H4 (cell line): Measurements from ENCODE around the gene SLC25A15. TPM values are rescaled to one million over a fixed set of nuclear protein-coding genes. Genes with fewer than 3 reads are reported as not detected.
A peak's percentile ranks its signal among the peaks of the same experiment; 100 is the strongest.

Experiments
- DNase-seq: peaks from one replicate; pipeline ENCODE4 v3.0.0-alpha.2; 2015; ENCODE audit warnings: low spot score
- total RNA-seq: library from RNA; depleted of rRNA; stranded (reverse); fragments of >200 nt; shearing (Covaris generic); gene quantifications from 2 replicates; pipeline ENCODE4 v1.2.3, GENCODE V29; 2014; rRNA removed

SLC25A15 gene
- total RNA-seq, result 13.7 and 16.5 TPM in 2 replicates

GRCh38 chr13:40789275-40790153 is at the start of gene SLC25A15:
SLC25A15 (plus strand) TSS chr13:40789611; CDS start chr13:40793227, 3,616 bp downstream.
- DNase-seq, result peak; percentile 59

DNA sequence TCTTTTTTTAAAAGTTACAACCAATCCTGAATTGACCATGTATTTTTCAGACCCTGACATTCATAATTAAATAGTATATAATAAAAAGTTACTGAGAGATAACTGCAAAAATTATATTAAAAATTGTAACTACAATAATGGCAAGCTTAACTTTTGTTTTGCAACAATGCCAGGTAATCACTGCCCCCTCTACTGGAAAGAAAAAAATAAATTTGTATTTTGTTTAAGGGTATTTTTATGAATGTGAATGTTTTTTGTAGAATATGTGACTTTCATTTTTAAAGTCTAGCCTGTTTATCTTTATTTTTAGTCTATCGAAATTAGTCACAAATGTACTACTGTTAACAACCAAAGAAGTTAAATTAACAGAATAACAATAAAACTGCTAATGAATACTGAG is 40.1 kb upstream of the SLC25A15 start:
- DNase-seq, result no peak

DNA sequence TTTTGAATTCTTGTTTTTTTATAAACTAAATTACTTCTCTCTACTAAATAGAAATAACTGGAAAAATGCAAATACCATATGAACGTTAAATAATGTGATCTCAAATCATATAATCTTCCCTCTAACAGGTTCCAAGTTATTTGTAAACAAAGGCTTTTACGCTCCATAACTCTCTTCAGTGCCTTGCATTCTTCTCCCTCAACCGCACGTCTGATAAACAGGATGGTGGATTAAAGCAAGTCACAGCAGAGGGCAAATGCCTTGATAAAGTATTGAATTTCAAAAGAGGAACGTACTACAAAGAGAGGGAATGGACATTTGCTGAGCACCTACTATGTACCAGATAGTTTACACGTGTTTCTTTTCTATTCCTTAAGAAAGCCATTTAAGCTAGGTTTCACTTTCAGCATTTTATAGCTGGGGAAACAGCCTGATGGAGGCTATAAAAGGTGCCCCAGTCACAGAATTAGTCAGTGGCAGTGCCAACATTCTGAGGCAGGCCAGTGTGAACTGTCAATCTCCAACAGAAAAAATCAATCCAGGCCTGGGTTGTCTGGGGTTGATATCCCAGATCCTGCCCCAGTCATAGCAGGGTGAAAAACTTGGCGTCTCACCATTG is 34.2 kb upstream of the SLC25A15 start:
- no peak for DNase-seq

DNA sequence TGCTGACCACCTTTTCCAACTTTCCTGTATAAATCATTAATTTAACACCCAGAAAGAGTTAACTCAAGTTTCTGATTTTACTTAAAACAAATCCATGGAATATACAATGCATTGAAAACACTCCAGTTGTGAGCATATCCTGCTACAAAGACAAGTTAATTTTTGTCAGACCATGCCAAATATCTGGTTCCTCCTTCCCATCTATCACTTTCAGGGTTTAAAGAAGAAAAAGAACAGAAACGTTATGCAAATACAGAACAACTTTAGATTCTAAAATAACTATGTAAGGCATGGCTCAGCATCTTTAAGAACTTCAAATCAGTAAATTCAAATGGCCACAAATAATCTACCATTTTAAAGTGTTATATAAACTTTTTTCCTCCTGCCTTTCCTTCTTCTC is 33.4 kb upstream of the SLC25A15 start:
- DNase-seq, result no peak

- DNase-seq, result no peak
These were observed 30.6 kb upstream of the SLC25A15 start for GRCh38 chr13:40758811-40759210.

DNA sequence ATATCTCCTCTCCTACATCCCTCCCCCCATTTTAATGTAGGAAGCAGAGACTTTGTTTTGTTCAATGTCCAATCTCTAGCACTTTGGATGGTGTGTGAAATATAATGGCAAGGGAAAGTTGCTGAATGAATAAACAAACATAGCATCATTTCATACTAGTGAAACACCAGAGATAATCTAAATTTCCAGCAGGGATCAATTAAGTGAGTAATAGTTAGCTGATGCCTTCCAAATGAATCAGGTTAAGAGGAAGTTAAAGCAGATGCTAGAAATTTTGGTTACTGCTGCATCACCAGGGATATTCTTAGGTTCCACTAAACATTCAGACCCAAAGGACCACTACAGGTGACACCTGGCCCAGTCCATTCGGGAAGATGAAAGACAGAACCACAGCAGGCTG is 26.6 kb upstream of the SLC25A15 start:
- no peak for DNase-seq

- no peak for DNase-seq
These were observed 24.6 kb upstream of the SLC25A15 start for GRCh38 chr13:40764587-40765403.

GRCh38 chr13:40765602-40766001 is 23.8 kb upstream of the SLC25A15 start:
- DNase-seq, result no peak

DNA sequence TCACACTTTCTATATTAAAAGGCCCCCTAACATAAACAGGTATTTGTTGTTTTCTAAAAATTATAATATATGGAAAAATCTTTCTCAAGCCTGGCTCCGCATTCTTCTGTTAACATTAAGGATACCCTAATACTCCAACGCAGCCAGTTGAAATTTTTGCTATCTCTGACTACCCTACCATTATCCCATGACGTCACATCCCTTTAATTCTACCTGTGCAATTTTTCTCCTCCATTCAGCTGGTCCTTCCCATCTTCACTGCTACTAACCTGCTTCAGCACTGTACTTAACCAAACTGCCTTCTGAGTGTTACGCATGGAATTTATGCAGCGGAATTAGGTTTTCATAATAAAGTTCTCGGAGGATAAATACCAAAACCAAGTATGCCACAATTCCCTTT is 19.4 kb upstream of the SLC25A15 start:
- DNase-seq, result no peak

GRCh38 chr13:40770609-40770933 is 18.8 kb upstream of the SLC25A15 start:
- DNase-seq, result no peak

DNA sequence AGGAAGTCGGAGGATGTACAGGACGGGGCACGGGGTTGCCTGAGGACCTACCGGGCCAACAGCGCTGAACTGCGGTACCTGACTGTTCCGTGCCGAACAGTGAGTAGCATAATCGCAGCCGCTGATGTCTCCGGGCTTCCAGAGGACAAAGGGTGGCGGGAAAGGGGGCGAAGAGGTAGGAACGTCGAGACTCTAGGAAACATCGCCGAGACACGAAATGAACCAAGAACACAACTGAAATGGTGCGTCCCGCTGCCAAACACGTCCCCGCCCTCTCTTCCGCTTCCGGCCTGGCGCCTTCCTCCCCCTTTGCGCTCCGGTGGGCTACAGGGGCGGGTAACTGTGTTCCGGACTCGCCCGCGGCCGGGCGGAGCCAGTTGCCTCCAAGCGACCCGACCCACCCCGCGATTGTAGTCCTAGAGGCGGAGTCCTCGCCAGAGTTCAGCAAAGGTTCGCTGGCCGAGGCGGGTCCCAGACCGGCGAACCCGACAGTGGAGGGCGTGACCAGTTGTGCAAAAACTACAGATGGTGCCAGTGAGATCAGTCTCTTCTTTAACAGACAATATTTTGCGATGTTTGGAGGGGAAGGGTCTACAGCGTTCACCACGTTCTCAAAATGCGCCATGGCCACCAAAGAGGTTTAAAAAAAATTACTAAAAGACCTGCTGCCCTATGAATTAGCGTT is 18.3 kb upstream of the SLC25A15 start, which contains the start of gene MRPS31:
Gene MRPS31, minus strand, starts transcription at position 257 of the 685 bp plus-strand sequence. Its CDS starts 54 bp downstream, at position 203.
- peak; percentile 79 for DNase-seq

GRCh38 chr13:40772765-40773473 is 16.5 kb upstream of the SLC25A15 start:
- no peak for DNase-seq

- DNase-seq, result no peak
These were observed 14.7 kb upstream of the SLC25A15 start for GRCh38 chr13:40774672-40775071.

DNA sequence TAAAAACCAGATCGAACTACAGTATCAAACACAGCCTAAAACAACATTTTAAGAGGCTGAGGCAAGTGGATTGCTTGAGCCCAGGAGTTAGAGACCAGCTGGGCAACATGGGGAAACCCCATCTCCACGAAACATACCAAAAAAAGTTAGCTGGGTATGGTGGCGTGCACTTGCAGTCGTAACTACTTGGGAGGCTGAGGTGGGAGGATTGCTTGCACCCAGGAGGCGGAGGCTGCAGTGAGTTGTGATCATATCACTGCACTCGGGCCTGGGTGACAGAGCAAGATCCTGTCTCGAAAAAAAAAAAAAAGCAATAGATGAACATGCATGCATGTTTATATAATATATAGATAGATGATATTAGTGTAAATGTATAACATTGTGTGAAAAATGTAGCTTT is 13.2 kb upstream of the SLC25A15 start:
- DNase-seq, result no peak

DNA sequence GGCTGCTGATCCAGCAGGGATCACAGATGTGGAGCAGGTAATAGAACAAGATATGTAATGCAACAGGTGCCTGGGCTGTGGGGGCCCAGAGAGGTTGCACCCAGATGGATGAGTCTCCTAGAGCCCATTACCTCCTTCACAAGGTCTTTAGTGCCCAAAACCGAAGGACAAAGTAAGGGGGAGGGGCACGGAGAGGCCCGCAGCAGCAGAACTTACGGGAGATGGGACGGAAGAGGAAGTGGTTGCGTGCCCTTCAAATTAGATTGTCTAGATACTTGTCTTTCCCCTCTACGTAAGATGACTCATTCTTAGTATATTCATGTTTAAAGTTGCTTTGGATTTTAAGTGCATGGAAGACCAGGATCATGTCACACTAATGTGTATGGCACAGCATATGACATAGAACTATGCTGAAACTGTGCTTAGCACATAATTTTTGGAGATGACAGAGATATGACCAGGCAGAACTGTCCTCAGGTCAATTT is 12.7 kb upstream of the SLC25A15 start:
- DNase-seq, result peak; percentile 29

DNA sequence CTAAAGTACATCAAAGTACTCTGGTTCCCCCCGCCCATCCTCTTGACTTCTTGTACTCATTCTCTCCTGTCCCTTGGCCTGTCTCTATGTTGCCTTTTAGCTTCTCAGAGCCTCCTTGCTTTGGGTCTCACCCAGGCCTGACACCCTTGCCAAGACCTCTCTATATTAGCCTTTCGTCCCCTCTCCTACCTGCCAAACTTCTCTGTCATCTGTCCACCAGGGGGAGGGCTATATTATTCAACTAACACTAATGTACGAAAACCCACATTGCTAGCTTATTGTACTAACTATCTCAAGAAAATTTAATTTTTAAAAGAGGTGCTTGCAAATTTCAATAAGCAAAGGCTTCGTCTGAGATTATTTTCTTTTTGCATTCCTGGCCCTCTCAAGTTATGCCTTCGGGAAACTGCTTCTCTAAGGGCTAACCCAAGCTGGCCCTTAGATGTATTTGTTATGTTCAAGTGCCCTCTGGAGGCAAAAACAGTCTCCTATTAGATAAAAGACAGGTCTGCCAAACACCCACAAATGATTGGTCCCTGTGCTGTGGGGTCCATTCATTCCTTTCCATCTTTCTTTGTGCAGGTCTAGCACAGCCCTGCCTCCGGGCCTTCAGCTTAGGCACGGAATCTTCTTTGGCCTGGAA is 12.1 kb upstream of the SLC25A15 start:
- peak; percentile 31 for DNase-seq

- no peak for DNase-seq
These were observed 11.6 kb upstream of the SLC25A15 start for GRCh38 chr13:40777809-40778175.

DNA sequence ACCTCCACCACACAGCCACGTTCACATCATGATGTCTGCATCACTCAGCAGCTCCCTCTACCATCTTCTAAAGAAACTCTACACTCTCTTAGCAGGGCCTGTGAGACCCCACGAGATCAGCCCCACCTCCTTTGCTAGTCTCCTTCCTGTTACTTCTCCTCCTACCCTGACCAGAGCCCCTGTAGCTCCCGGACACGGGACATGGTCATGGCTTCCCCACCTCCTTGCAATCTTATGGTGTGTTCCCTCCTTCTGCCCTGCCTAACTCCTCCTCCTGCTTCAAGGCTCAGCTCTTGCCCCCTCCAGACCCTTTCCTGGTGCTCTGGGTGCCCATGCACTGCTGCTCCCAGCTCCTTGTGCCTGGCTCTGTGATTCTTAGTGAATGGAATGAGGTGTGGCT is 10.4 kb upstream of the SLC25A15 start:
- DNase-seq, result no peak

GRCh38 chr13:40779796-40780285 is 9.6 kb upstream of the SLC25A15 start:
- DNase-seq, result no peak

- peak; percentile 21 for DNase-seq
These were observed 8.5 kb upstream of the SLC25A15 start for GRCh38 chr13:40780822-40781401.
